AG04449 (cell line): ENCODE measurements around the gene CCDC187.

Experiments used
- CTCF ChIA-PET: fragments of 350-600 bp; formaldehyde crosslinking; extraction: SDS; loops from one replicate; lab custom pipeline; 2021; ENCODE audit warnings: antibody characterized with exemption; lab: Yijun Ruan, JAX
- POLR2A ChIA-PET: fragments of 400-600, 350-600 bp; formaldehyde crosslinking; extraction: SDS; loops from one replicate; lab custom pipeline; 2020; ENCODE audit warnings: antibody characterized with exemption, inconsistent platforms; lab: Yijun Ruan, JAX
- DNase-seq: peaks from one replicate; pipeline ENCODE4 v3.0.0-alpha.2; 2010; ENCODE audit warnings: low read depth, low spot score
- H3K4me3 ChIP-seq: 2 replicates; pipeline ENCODE4 v1.5.1; 2011; ENCODE audit warnings: low read depth, mild to moderate bottlenecking, control low read depth, low read length
- CTCF ChIP-seq: IDR thresholded peaks from one replicate; pipeline ENCODE4 v1.5.1; 2011; ENCODE audit warnings: mild to moderate bottlenecking, moderate library complexity, low read length, control low read depth, inconsistent platforms; ENCODE audit not compliant: insufficient read depth; ENCODE audit errors: missing control alignments

CCDC187 gene

GRCh38 chr9:136216541-136217244 lies 87.2 kb downstream of the CCDC187 start:
- H3K4me3 ChIP-seq: no peak overlapping the region
- DNase-seq: no peak
- no peak for TF ChIP-seq CTCF
- POLR2A ChIA-PET: no interaction called here
- CTCF ChIA-PET: interaction anchor here (0.6 to 4.8 kb wide), 7 partner anchors 10 to 236 kb away, joined by 3 to 66 read pairs (median 4); no protein-coding TSS in a partner anchor

- no peak for TF ChIP-seq CTCF
- CTCF ChIA-PET: interaction anchor here (2.4 to 4.8 kb wide), 2 partner anchors 10 to 13 kb away, joined by 8 to 66 read pairs; no protein-coding TSS in a partner anchor
- POLR2A ChIA-PET: no interaction called here
- no peak overlapping the region for H3K4me3 ChIP-seq
- DNase-seq: no peak
Measured at GRCh38 chr9:136213733-136214132, 90.2 kb downstream of the CCDC187 start.

- no peak for DNase-seq
- no peak overlapping the region for H3K4me3 ChIP-seq
- ChIA-PET CTCF (interaction anchor here (1.7 to 1.8 kb wide), 2 partner anchors 11 to 12 kb away, joined by 4 read pairs; no protein-coding TSS in a partner anchor), POLR2A (no interaction called here)
- no peak for TF ChIP-seq CTCF
Measured at GRCh38 chr9:136212345-136212950, 91.4 kb downstream of the CCDC187 start.

GRCh38 chr9:136211441-136212344 lies 92.2 kb downstream of the CCDC187 start:
- no peak overlapping the region for H3K4me3 ChIP-seq
- CTCF ChIA-PET: interaction anchor here (1.7 to 1.8 kb wide), 2 partner anchors 12 to 13 kb away, joined by 4 read pairs; no protein-coding TSS in a partner anchor
- POLR2A ChIA-PET: no interaction called here
- no peak for TF ChIP-seq CTCF
- DNase-seq: no peak

GRCh38 chr9:136211006-136211405 lies 92.9 kb downstream of the CCDC187 start:
- DNase-seq: no peak
- CTCF ChIA-PET: interaction anchor here (1.3 to 1.7 kb wide), 2 partner anchors 12 to 74 kb away, joined by 3 to 4 read pairs; no protein-coding TSS in a partner anchor
- TF ChIP-seq CTCF: no peak
- POLR2A ChIA-PET: no interaction called here
- H3K4me3 ChIP-seq: no peak overlapping the region
